Measurements from ENCODE around the gene KCTD8.

DNA sequence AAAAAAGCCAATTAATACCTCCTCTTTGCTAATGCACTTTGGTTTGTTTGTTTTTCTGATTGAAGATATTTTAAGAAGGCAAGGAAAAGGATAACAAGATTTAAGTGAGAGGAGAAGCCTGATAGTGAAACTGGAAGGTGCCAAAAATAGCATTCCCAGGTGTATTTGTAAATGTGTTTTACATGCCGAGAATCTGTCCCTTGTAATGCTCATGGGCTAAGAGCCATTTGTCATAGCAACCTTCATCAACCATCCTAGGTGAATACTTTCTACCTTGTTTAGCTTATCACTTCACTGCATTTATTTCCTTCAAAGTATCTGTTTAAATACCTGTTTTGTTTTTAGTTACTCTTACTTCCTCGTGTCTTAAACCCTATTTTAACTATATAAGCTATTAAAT is 127.8 kb downstream of the KCTD8 start:
- TF ChIP-seq TOX (CRISPR knock-in tag; IDR thresholded peaks at IDR 0.05; ENCODE audit: borderline replicate concordance) (no peak), TCF4 (CRISPR knock-in tag; IDR thresholded peaks at IDR 0.05; ENCODE audit: borderline replicate concordance) (no peak), ZNF70 (CRISPR knock-in tag; IDR thresholded peaks at IDR 0.05) (no peak)
- TF ChIP-seq, protein P1, sequence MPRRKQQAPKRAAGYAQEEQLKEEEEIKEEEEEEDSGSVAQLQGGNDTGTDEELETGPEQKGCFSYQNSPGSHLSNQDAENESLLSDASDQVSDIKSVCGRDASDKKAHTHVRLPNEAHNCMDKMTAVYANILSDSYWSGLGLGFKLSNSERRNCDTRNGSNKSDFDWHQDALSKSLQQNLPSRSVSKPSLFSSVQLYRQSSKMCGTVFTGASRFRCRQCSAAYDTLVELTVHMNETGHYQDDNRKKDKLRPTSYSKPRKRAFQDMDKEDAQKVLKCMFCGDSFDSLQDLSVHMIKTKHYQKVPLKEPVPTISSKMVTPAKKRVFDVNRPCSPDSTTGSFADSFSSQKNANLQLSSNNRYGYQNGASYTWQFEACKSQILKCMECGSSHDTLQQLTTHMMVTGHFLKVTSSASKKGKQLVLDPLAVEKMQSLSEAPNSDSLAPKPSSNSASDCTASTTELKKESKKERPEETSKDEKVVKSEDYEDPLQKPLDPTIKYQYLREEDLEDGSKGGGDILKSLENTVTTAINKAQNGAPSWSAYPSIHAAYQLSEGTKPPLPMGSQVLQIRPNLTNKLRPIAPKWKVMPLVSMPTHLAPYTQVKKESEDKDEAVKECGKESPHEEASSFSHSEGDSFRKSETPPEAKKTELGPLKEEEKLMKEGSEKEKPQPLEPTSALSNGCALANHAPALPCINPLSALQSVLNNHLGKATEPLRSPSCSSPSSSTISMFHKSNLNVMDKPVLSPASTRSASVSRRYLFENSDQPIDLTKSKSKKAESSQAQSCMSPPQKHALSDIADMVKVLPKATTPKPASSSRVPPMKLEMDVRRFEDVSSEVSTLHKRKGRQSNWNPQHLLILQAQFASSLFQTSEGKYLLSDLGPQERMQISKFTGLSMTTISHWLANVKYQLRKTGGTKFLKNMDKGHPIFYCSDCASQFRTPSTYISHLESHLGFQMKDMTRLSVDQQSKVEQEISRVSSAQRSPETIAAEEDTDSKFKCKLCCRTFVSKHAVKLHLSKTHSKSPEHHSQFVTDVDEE (CRISPR knock-in tag; IDR thresholded peaks at IDR 0.05) = no peak
- TF ChIP-seq, protein P2, sequence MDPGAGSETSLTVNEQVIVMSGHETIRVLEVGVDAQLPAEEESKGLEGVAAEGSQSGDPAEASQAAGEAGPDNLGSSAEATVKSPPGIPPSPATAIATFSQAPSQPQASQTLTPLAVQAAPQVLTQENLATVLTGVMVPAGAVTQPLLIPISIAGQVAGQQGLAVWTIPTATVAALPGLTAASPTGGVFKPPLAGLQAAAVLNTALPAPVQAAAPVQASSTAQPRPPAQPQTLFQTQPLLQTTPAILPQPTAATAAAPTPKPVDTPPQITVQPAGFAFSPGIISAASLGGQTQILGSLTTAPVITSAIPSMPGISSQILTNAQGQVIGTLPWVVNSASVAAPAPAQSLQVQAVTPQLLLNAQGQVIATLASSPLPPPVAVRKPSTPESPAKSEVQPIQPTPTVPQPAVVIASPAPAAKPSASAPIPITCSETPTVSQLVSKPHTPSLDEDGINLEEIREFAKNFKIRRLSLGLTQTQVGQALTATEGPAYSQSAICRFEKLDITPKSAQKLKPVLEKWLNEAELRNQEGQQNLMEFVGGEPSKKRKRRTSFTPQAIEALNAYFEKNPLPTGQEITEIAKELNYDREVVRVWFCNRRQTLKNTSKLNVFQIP (CRISPR knock-in tag; IDR thresholded peaks at IDR 0.05; ENCODE audit: borderline replicate concordance, low read depth) = no peak
